B cell (primary cell): ENCODE measurements around the gene IER2. TPM values are rescaled to one million over a fixed set of nuclear protein-coding genes. Genes with fewer than 3 reads are reported as not detected.

ENCODE experiments used
- ATAC-seq: fragments of 200-7000 bp; cut with Tn5 transposase; one replicate; pipeline ENCODE4 v1.10.0; 2021; ENCODE audit warnings: low read depth, mild to moderate bottlenecking, moderate number of reproducible peaks, moderate library complexity
- CTCF ChIA-PET: fragments of 350-600 bp; sonication (Branson Sonifier 250); formaldehyde crosslinking; loops from one replicate; lab custom pipeline; 2021; ENCODE audit warnings: antibody characterized with exemption, inconsistent platforms; lab: Charles Lee
- POLR2A ChIA-PET: fragments of 350-600 bp; sonication (Branson Sonifier 250); formaldehyde crosslinking; loops from one replicate; lab custom pipeline; 2021; ENCODE audit warnings: antibody characterized with exemption; lab: Charles Lee
- DNase-seq: peaks from one replicate; pipeline ENCODE4 v3.0.0; 2013
- H2AFZ ChIP-seq: 2 replicates; pipeline ENCODE4 v1.6.1; 2012; ENCODE audit warnings: mild to moderate bottlenecking, low read depth, low read length; ENCODE audit not compliant: insufficient read depth, poor library complexity, severe bottlenecking
- H3K27ac ChIP-seq, 2 donors: 1 replicate in 1 of 2; 2 replicates in 1 of 2; pipeline ENCODE4 v1.5.1; 2012 to 2013; ENCODE audit warnings: low read length in 2 of 2, mild to moderate bottlenecking in 2 of 2, moderate library complexity in 1 of 2
- H3K27me3 ChIP-seq, 4 experiments: fragments of 200-600 bp in 1 of 4; sonication (generic) in 1 of 4; replicated peaks in 1 of 4; 1 replicate in 2 of 4; 2 replicates in 2 of 4; pipeline versions ENCODE4 v1.6.1 to v1.7.0; 2013 to 2016; ENCODE audit warnings: low read length in 3 of 4, mild to moderate bottlenecking in 2 of 4, mixed read lengths in 1 of 4, moderate library complexity in 1 of 4; ENCODE audit not compliant: insufficient read depth in 4 of 4, control insufficient read depth in 3 of 4; ENCODE audit errors: control extremely low read depth in 1 of 4
- H3K36me3 ChIP-seq, 2 experiments: replicated peaks in 1 of 2; 1 replicate in 1 of 2; 2 replicates in 1 of 2; pipeline versions ENCODE4 v1.6.1 to v1.7.1; 2013; ENCODE audit warnings: low read length in 1 of 2; ENCODE audit not compliant: insufficient read depth in 2 of 2, control insufficient read depth in 1 of 2; ENCODE audit errors: control extremely low read depth in 1 of 2, extremely low read depth in 1 of 2
- H3K4me1 ChIP-seq, 2 donors: fragments of 200-600 bp in 1 of 2; sonication (generic) in 1 of 2; 1 replicate in 1 of 2; 2 replicates in 1 of 2; pipeline versions ENCODE4 v1.5.1 to v1.6.1; 2013 to 2017; ENCODE audit warnings: low read length in 2 of 2; ENCODE audit not compliant: control insufficient read depth in 2 of 2, insufficient read depth in 2 of 2
- H3K4me2 ChIP-seq: replicated peaks from 2 replicates; pipeline ENCODE3; 2012; ENCODE audit warnings: mild to moderate bottlenecking, low read depth, low read length; ENCODE audit not compliant: poor library complexity, severe bottlenecking
- H3K4me3 ChIP-seq, 5 experiments: fragments of 200-600 bp in 1 of 5; sonication (generic) in 1 of 5; 1 replicate in 3 of 5; 2 replicates in 2 of 5; pipeline versions ENCODE4 v1.5.1 to v1.7.0; 2011 to 2016; ENCODE audit warnings: low read length in 4 of 5, mild to moderate bottlenecking in 4 of 5, low read depth in 2 of 5, control low read depth in 1 of 5, moderate library complexity in 1 of 5; ENCODE audit not compliant: insufficient read depth in 1 of 5; ENCODE audit errors: control extremely low read depth in 1 of 5, extremely low read depth in 1 of 5
- H3K79me2 ChIP-seq: fragments of 200-600 bp; sonication (generic); one replicate; pipeline ENCODE4 v1.6.0; 2016; ENCODE audit warnings: low read length; ENCODE audit not compliant: control insufficient read depth, insufficient read depth
- H3K9ac ChIP-seq: fragments of 200-600 bp; sonication (generic); 2 replicates; pipeline ENCODE4 v1.6.1; 2017; ENCODE audit warnings: mild to moderate bottlenecking, low read length, moderate library complexity
- H3K9me3 ChIP-seq, 3 donors: one replicate each; pipeline versions ENCODE4 v1.6.1 to v1.7.1; 2013; ENCODE audit warnings: low read length in 2 of 3; ENCODE audit not compliant: control insufficient read depth in 2 of 3, insufficient read depth in 1 of 3; ENCODE audit errors: control extremely low read depth in 1 of 3
- H4K20me1 ChIP-seq: 2 replicates; pipeline ENCODE4 v1.6.0; 2012; ENCODE audit warnings: mild to moderate bottlenecking, low read length; ENCODE audit not compliant: insufficient read depth, control insufficient read depth, poor library complexity, severe bottlenecking
- H3K27ac Mint-ChIP-seq: one replicate; pipeline ENCODE4 v1.8.0; 2021; ENCODE audit warnings: mixed read lengths
- H3K27me3 Mint-ChIP-seq: one replicate; pipeline ENCODE4 v1.8.0; 2021; ENCODE audit warnings: mixed read lengths
- H3K4me1 Mint-ChIP-seq: one replicate; pipeline ENCODE4 v1.8.0; 2021; ENCODE audit warnings: mixed read lengths
- H3K4me3 Mint-ChIP-seq: one replicate; pipeline ENCODE4 v1.8.0; 2021; ENCODE audit warnings: mixed read lengths
- H3K9me3 Mint-ChIP-seq: one replicate; pipeline ENCODE4 v1.8.0; 2022; ENCODE audit warnings: mixed read lengths; ENCODE audit not compliant: insufficient read depth
- CTCF ChIP-seq: fragments of 200-600 bp; IDR thresholded peaks from one replicate; pipeline ENCODE4 v1.8.0; 2022; ENCODE audit warnings: antibody characterized with exemption, mild to moderate bottlenecking
- EZH2 ChIP-seq: IDR thresholded peaks from 2 replicates; pipeline ENCODE4 v1.6.1; 2012; ENCODE audit warnings: borderline replicate concordance, low read depth, mild to moderate bottlenecking, moderate library complexity, low read length; ENCODE audit not compliant: insufficient read depth, poor library complexity, severe bottlenecking
- WGBS: methylation state at CpG from one replicate; pipeline ENCODE4 v1.1.5; 2013; ENCODE audit warnings: missing lambda C conversion rate; ENCODE audit not compliant: insufficient coverage; 5-methylcytosine and 5-hydroxymethylcytosine counted together
- intact Hi-C: fragments of 100-400 bp; cut with micrococcal nuclease; formaldehyde crosslinking; loops from one replicate; pipeline ENCODE4 v1.10.0; 2022
- polyA plus RNA-seq: library from polyadenylated mRNA; depleted of rRNA; stranded (reverse); fragments of >200 nt; gene quantifications from 2 replicates; pipeline ENCODE4 v1.2.3, GENCODE V29; 2012
- total RNA-seq, 2 donors: library from RNA; stranded (reverse); fragments of 120-200 nt in 1 of 2; gene quantifications; 1 replicate in 1 of 2; 2 replicates in 1 of 2; pipeline versions ENCODE4 v1.2.3 to v1.2.4, GENCODE V29; 2013 to 2022

Gene IER2
- total and polyA plus RNA-seq, 2 donors (not counting 1 experiment from before 2014, with no cell fraction given), result 189 to 2,152 TPM

GRCh38 chr19:13137290-13137794, 12.9 kb upstream of the IER2 start:
- H3K9me3 Mint-ChIP-seq, result no peaks in the 10 kb centered on the region
- H3K27ac Mint-ChIP-seq, result no peak overlapping the region
- intact Hi-C loops, result no loop called here
- H3K4me2 ChIP-seq, result no peak overlapping the region
- no peaks in the 10 kb centered on the region for H3K27me3 ChIP-seq
- no peak overlapping the region for H2AFZ ChIP-seq
- H3K27me3 Mint-ChIP-seq, result no peaks in the 10 kb centered on the region
- DNase-seq, result no peak
- no peak for ATAC-seq
- no peaks in the 10 kb centered on the region for H3K9me3 ChIP-seq
- 97% methylated on average over 19 of the region's 28 CpGs for WGBS
- no peak overlapping the region for H3K27ac ChIP-seq
- TF ChIP-seq CTCF (no peak), EZH2 (no peak)
- CTCF ChIA-PET, result no interaction called here
- peaks cover 5% of the 10 kb centered on the region for H3K4me1 Mint-ChIP-seq
- POLR2A ChIA-PET, result interaction anchor here (0.6 kb wide), 1 partner anchor 717 kb away, joined by 4 read pairs; no protein-coding TSS in a partner anchor
- H3K36me3 ChIP-seq, result peaks cover 0 to 28% of the 10 kb centered on the region in 2 experiments
- H3K9ac ChIP-seq, result no peak overlapping the region
- H3K4me3 ChIP-seq, result no peak overlapping the region
- peaks cover 6% of the 10 kb centered on the region for H4K20me1 ChIP-seq
- H3K4me1 ChIP-seq, result no peaks in the 10 kb centered on the region
- H3K4me3 Mint-ChIP-seq, result no peak overlapping the region
- peaks cover 44% of the 10 kb centered on the region for H3K79me2 ChIP-seq

- no peak overlapping the region for H3K27ac ChIP-seq
- intact Hi-C loops, result no loop called here
- H3K27me3 ChIP-seq, result no peaks in the 10 kb centered on the region
- H3K9me3 Mint-ChIP-seq, result no peaks in the 10 kb centered on the region
- no peaks in the 10 kb centered on the region for H3K27me3 Mint-ChIP-seq
- no peak overlapping the region for H3K4me2 ChIP-seq
- peaks cover 6% of the 10 kb centered on the region for H4K20me1 ChIP-seq
- WGBS, result 91% methylated on average over 32 of the region's 40 CpGs
- H3K4me1 Mint-ChIP-seq, result no peaks in the 10 kb centered on the region
- ChIA-PET POLR2A (no interaction called here), CTCF (no interaction called here)
- DNase-seq (no peak), ATAC-seq (no peak)
- H3K9ac ChIP-seq, result no peak overlapping the region
- no peak overlapping the region for H3K4me3 ChIP-seq
- peaks cover 35% of the 10 kb centered on the region for H3K79me2 ChIP-seq
- no peaks in the 10 kb centered on the region for H3K4me1 ChIP-seq
- H3K4me3 Mint-ChIP-seq, result no peak overlapping the region
- H3K36me3 ChIP-seq, result peaks cover 0 to 28% of the 10 kb centered on the region in 2 experiments
- no peak for TF ChIP-seq EZH2
- no peak for TF ChIP-seq CTCF
- H3K9me3 ChIP-seq, result no peaks in the 10 kb centered on the region
- no peak overlapping the region for H2AFZ ChIP-seq
- H3K27ac Mint-ChIP-seq, result no peak overlapping the region
Measured at GRCh38 chr19:13138171-13138915, 11.9 kb upstream of the IER2 start.
